Measurements from ENCODE around the gene CERKL.

GRCh38 chr2:181517685-181518301 is 139.1 kb downstream of the CERKL start:
- TF ChIP-seq CTCF (IDR thresholded peaks at IDR 0.05) (no peak), POLR2A (IDR thresholded peaks at IDR 0.05) (no peak)
